GM18519 (cell line): ENCODE measurements around the gene ENOSF1.

ENCODE experiments used
- ATAC-seq: cut with Tn5 transposase; IDR thresholded peaks from one replicate; pipeline ENCODE4 v1.9.1; 2021; ENCODE audit warnings: mild to moderate bottlenecking, moderate library complexity; ENCODE audit not compliant: unreplicated experiment, low FRiP score

The ENOSF1 gene

GRCh38 chr18:647304-647703, 65.1 kb downstream of the ENOSF1 start:
- ATAC-seq: no peak

GRCh38 chr18:644395-645004, 67.9 kb downstream of the ENOSF1 start:
- ATAC-seq: peak; percentile 37

GRCh38 chr18:641224-641623, 71.2 kb downstream of the ENOSF1 start:
- ATAC-seq: no peak

- no peak for ATAC-seq
Observed at GRCh38 chr18:635171-635570, 77.3 kb downstream of the ENOSF1 start.

DNA sequence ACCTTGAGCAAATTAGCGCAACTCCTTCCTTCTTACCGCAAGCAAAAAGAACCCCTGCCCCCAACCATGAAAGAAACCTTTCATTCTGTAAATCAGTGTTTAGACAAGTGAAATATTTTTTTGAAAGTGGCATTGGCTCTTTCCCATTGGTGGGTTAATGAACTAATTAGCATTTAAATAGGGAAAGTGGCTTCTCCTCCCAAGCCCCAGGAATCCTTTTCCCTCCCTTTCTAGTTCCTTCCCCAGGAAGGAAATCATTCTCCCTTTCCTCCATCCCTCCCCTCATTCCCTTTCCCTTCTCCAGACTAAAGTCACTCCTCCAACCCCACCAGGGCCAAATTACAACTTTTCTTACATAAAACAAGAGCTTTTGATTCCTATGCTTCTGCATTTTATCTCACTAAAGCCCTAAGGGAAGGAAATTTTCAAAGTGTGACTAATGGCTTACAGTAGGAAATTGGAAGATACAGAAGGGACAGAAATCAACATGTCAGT, 77.8 kb downstream of the ENOSF1 start:
- no peak for ATAC-seq

DNA sequence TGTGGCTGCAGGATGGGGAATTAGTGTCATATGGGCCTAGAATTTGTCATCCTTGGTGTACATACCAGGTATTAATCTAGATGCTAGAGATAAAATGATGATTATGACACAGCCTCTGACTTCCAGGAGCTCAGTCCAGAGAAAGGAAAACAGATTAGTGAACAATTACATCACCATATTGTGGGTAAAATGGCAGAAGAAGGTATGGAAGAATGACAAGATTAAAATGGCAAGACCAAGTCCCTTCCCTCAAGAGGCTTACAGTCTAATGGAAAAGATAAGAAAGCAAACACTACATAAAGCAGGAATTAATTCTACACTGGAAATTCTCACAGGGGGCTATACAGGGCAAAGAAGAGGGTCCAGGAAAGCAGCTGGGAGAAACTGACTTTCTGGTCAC, 80.9 kb downstream of the ENOSF1 start:
- ATAC-seq: no peak

DNA sequence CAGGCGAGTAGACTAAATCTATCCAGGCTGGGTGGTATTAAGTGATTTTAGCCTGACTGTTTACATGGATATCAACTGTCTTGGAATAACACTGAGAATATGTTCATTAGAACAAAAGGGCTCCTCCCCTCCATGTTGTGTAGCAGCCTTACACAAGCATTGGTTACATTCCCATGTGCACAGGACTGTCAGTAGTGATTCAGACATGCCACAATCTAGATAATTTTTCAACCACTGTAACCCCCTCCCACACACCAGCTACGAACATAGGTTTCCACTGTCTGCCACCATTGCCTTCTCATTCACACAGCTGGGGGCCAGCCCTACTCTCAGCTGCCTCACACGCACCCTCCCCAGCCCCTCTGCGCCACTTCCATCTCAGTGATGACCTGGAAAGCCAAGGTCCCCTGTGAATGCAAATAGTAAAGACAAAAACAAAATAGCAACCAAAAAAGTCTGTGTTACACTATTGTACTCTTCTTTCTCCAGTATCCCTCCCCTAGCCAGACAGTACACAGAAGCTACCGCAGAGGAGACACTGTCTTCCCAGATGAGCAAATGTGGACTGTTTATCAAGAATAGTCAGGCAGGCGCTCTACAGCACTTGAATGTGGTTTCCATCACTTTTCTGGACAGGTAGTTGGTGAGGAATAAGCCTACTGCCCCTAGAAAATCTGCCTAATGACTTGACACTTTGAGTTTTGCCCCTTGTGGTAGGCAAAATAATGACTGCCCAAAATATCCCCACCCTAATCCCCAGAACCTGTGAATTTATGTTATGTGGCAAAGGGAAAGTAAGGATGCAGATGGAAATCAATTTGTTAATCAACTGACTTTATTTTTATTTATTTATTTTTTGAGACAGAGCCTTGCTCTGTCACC, 82.9 kb downstream of the ENOSF1 start:
- no peak for ATAC-seq

GRCh38 chr18:627231-627630, 85.2 kb downstream of the ENOSF1 start:
- ATAC-seq: no peak

GRCh38 chr18:623761-624620, 88.4 kb downstream of the ENOSF1 start:
- ATAC-seq: no peak

DNA sequence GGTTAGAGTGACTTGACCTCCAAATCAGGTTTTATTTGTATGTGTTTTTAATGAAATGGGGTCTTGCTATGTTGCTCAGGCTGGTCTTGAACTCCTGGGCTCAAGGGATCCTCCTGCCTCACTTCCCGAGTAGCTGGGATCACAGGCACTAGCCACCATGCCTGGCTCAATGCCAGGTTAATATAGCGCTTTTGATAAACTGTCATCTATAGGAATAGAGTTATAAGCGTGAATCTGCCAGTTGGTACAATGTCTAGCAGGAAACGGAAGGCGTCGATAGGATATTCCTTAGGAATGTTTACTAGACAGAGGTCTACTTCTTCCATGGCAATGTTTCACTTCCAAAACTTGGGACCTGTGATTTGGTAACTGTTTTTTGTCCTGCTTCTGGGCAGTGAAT, 90.1 kb downstream of the ENOSF1 start:
- ATAC-seq: no peak

DNA sequence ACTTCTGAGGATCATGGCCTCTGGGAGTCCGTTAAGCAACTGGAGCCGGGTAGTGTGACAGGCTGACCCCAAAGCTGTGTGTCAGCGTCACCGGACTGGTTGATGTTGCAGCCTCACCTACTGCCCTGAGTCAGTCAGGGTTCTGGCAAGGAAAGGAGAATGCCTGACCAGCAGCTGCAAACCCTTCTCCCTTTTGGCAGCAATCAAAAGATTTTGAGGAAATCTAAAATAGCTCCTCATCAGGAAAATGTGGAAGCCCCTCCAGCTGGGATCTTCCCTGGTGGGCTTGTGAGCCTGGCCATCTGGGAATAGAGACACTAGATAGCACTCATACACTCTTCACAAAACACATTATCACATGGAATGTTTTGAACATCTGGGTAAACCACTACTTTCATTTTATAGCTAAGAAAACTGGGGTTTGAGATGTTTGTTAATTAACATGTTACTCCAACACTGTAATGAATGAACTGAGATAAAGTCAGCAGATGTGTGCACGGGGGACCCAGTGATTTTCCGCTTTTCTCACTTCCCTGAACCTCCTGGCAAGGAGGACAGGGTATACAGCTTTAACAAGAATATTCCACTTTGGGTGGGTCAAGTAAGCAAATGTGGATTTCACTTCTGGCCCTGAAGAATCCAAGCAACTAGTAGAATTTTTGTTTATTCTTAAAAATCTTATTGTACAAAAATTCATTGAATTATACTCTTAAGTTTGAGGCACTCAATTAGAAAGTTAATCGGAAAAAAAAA, 91.0 kb downstream of the ENOSF1 start:
- no peak for ATAC-seq
